Activated naive CD8-positive, alpha-beta T cell (primary cell): ENCODE data around the gene IFI44L.

Experiments
- H3K27ac Mint-ChIP-seq: one replicate; pipeline ENCODE4 v1.8.0; 2021; ENCODE audit warnings: mixed read lengths
- H3K27me3 Mint-ChIP-seq: one replicate; pipeline ENCODE4 v1.8.0; 2021; ENCODE audit warnings: mixed read lengths
- H3K36me3 Mint-ChIP-seq: one replicate; pipeline ENCODE4 v1.8.0; 2021; ENCODE audit warnings: mixed read lengths
- H3K4me1 Mint-ChIP-seq: one replicate; pipeline ENCODE4 v1.8.0; 2021; ENCODE audit warnings: low read depth, mixed read lengths
- H3K4me3 Mint-ChIP-seq: one replicate; pipeline ENCODE4 v1.8.0; 2021; ENCODE audit warnings: mild to moderate bottlenecking, mixed read lengths
- H3K9me3 Mint-ChIP-seq: one replicate; pipeline ENCODE4 v1.8.0; 2021; ENCODE audit warnings: low read depth, mixed read lengths

Gene IFI44L

GRCh38 chr1:78688697-78689096 is 68.4 kb downstream of the IFI44L start:
- Mint-ChIP-seq H3K36me3 (no peaks in the 10 kb centered on the region), H3K27me3 (peaks cover 4% of the 10 kb centered on the region), H3K27ac (no peak overlapping the region), H3K4me3 (no peak overlapping the region), H3K9me3 (no peaks in the 10 kb centered on the region), H3K4me1 (no peaks in the 10 kb centered on the region)

GRCh38 chr1:78690516-78690915 is 70.3 kb downstream of the IFI44L start:
- no peaks in the 10 kb centered on the region for H3K36me3 Mint-ChIP-seq

GRCh38 chr1:78691995-78692747 is 71.9 kb downstream of the IFI44L start:
- no peaks in the 10 kb centered on the region for H3K4me1 Mint-ChIP-seq
- no peaks in the 10 kb centered on the region for H3K36me3 Mint-ChIP-seq
- H3K4me3 Mint-ChIP-seq: no peak overlapping the region
- no peaks in the 10 kb centered on the region for H3K9me3 Mint-ChIP-seq
- no peak overlapping the region for H3K27ac Mint-ChIP-seq
- H3K27me3 Mint-ChIP-seq: peaks cover 4% of the 10 kb centered on the region

More at GRCh38 chr1:78690516-78690915, 70.3 kb downstream of the IFI44L start:
- Mint-ChIP-seq H3K27ac (no peak overlapping the region), H3K4me3 (no peak overlapping the region), H3K4me1 (no peaks in the 10 kb centered on the region), H3K27me3 (peaks cover 4% of the 10 kb centered on the region), H3K9me3 (no peaks in the 10 kb centered on the region)
